ENCODE results near the gene SLC4A1AP.
"Not testable (repeated sequence)": the region's sequence is repeated elsewhere in the genome, so short reads cannot be mapped to it uniquely, and the experiment has no call there.

SLC4A1AP gene

DNA sequence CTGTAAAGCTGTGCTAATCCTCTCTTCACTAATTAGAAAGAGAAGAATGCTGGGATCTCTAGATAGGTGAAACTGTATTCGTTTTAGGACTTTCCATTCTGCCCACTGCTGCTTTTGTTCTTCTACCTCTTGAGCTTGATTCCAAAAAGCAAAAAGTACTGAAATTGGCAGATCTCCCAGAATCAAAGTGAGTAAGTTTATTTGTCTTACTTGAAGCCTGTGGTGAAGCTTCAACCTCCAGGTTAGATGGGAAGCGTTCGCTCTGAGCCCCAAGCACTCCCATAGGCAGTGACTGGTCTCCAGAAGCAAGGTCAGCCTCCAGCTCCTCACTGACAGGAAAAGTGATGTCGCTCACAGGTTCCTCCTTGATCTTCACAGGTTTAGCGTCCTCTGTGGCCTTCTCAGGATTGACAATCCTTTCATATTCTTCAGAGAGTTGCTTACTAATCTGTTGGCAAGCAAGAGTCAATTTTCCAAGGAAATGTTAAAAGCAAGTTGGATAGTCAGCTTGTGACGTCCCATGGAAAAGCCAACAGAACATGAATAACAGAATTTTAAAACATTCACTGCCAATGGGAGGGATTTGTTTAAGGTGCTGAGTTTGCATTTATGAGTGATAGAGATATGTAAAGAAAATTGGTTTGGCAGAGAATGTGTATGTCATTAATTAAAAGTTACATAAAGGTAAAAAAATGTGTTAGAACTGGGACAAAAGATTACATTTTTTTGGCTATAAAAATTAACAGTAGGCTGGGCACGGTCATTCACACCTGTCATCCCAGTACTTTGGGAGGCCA, 8.3 kb upstream of the SLC4A1AP start:
- H3K9me3 ChIP-seq (ENCODE audit: control insufficient read depth, insufficient read depth, low read length), result no peaks in the 10 kb centered on the region
- H3K9ac ChIP-seq (ENCODE audit: low read depth, low read length), result no peak overlapping the region
- no peak overlapping the region for H3K4me3 ChIP-seq (ENCODE audit: low read depth, low read length)
- H3K36me3 ChIP-seq (ENCODE audit: control insufficient read depth, insufficient read depth, low read length), result peaks cover 7% of the 10 kb centered on the region
- no peaks in the 10 kb centered on the region for H3K27me3 ChIP-seq (ENCODE audit: control insufficient read depth, insufficient read depth, low read length)
- H3K4me1 ChIP-seq (ENCODE audit: control insufficient read depth, insufficient read depth, low read length), result no peaks in the 10 kb centered on the region

DNA sequence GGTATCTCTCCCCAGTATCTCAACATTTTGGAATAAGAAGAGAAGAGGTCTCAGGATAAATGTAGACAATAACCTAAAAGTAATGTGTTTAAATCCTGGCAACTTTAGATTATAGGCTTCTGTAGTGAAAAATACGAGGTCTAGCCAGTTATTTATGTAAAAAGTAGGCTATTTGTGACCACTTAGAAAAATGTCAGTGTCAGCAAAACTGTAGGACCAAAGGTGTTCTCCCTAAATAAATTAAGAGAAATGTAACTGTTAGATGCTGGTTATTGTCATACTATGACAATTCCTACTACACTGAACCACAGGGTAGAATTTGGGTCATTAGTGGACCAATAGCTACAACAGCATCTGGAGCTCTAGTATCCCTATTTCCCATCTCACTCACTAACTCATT, 2.3 kb upstream of the SLC4A1AP start:
- peaks cover 3% of the 10 kb centered on the region for H3K4me1 ChIP-seq (ENCODE audit: control insufficient read depth, insufficient read depth, low read length)
- H3K36me3 ChIP-seq (ENCODE audit: control insufficient read depth, insufficient read depth, low read length), result peaks cover 12% of the 10 kb centered on the region
- no peak overlapping the region for H3K9ac ChIP-seq (ENCODE audit: low read depth, low read length)
- no peaks in the 10 kb centered on the region for H3K27me3 ChIP-seq (ENCODE audit: control insufficient read depth, insufficient read depth, low read length)
- H3K4me3 ChIP-seq (ENCODE audit: low read depth, low read length), result no peak overlapping the region
- no peaks in the 10 kb centered on the region for H3K9me3 ChIP-seq (ENCODE audit: control insufficient read depth, insufficient read depth, low read length)

DNA sequence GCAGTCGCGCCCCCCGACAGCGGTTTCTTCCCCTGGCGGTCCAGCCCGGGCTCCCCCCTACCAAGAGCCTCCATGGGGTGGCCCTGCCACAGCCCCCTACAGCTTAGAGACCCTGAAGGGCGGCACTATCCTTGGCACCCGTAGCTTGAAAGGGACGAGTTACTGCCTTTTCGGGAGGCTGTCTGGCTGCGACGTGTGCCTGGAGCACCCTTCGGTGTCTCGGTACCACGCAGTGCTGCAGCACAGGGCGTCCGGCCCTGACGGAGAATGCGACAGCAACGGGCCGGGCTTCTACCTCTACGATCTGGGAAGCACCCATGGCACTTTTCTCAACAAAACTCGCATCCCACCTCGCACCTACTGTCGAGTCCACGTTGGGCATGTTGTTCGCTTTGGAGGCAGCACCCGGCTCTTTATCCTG, 475 bp downstream of the SLC4A1AP start:
- Histone ChIP-seq H3K27me3 (ENCODE audit: control insufficient read depth, insufficient read depth, low read length) (no peaks in the 10 kb centered on the region), H3K4me3 (ENCODE audit: low read depth, low read length) (peak overlapping the region; percentile 85), H3K36me3 (ENCODE audit: control insufficient read depth, insufficient read depth, low read length) (peaks cover 12% of the 10 kb centered on the region), H3K9me3 (ENCODE audit: control insufficient read depth, insufficient read depth, low read length) (no peaks in the 10 kb centered on the region), H3K9ac (ENCODE audit: low read depth, low read length) (peak overlapping the region; percentile 77), H3K4me1 (ENCODE audit: control insufficient read depth, insufficient read depth, low read length) (peaks cover 3% of the 10 kb centered on the region)

DNA sequence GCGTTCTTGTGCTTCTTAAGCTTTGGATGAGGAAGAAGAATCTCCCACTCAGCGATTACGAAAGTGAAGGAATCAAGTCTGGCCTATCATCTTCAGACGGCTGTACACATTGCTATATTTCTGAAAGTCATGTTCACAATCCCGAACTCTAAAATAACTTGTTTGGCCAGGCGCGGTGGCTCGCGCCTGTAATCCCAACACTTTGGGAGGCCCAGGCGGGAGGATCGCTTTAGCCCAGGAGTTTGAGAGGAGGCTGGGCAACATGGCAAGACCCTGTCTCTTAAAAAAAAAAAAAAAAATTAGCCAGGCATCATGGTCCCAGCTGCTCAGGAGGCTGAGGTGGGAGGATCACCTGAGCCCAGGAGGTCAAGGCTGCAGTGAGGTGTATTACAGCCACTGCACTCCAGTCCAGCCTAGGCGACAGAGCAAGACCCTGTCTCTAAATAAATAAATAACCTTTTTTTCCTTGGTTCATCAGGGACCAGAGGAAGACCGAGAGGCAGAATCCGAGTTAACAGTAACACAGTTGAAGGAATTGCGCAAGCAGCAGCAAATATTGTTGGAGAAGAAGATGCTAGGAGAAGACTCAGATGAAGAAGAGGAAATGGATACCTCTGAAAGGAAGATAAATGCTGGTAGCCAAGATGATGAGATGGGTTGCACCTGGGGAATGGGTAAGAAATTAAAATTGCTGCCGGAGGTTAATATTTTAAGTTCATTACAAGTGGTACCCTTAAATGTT, 1.1 kb downstream of the SLC4A1AP start:
- H3K4me1 ChIP-seq (ENCODE audit: control insufficient read depth, insufficient read depth, low read length), result peaks cover 3% of the 10 kb centered on the region
- peaks cover 12% of the 10 kb centered on the region for H3K36me3 ChIP-seq (ENCODE audit: control insufficient read depth, insufficient read depth, low read length)
- no peaks in the 10 kb centered on the region for H3K9me3 ChIP-seq (ENCODE audit: control insufficient read depth, insufficient read depth, low read length)
- H3K4me3 ChIP-seq (ENCODE audit: low read depth, low read length), result peak overlapping the region; percentile 85
- no peaks in the 10 kb centered on the region for H3K27me3 ChIP-seq (ENCODE audit: control insufficient read depth, insufficient read depth, low read length)
- no peak overlapping the region for H3K9ac ChIP-seq (ENCODE audit: low read depth, low read length)

DNA sequence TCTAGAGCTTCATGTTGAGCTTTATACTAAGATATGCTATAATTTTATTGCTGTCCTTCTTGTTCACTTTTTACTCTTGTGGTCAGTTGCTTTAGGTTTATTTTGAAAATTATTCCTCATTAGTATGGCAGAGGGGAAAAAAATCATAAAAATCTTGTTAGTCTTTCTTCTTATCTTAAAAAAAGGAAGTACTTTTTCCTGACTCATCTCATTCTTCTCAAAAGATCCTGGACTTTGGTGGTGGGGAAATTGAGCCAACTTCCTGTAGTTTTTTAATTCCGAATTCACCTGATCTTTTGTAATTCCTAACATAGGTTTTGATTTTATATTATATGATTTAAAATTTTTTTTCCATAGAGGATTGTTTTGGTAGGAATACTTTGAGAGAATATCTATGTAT, 3.8 kb downstream of the SLC4A1AP start:
- Histone ChIP-seq H3K36me3 (ENCODE audit: control insufficient read depth, insufficient read depth, low read length) (peaks cover 2% of the 10 kb centered on the region), H3K27me3 (ENCODE audit: control insufficient read depth, insufficient read depth, low read length) (no peaks in the 10 kb centered on the region), H3K4me3 (ENCODE audit: low read depth, low read length) (no peak overlapping the region), H3K4me1 (ENCODE audit: control insufficient read depth, insufficient read depth, low read length) (peaks cover 3% of the 10 kb centered on the region), H3K9me3 (ENCODE audit: control insufficient read depth, insufficient read depth, low read length) (no peaks in the 10 kb centered on the region), H3K9ac (ENCODE audit: low read depth, low read length) (no peak overlapping the region)

DNA sequence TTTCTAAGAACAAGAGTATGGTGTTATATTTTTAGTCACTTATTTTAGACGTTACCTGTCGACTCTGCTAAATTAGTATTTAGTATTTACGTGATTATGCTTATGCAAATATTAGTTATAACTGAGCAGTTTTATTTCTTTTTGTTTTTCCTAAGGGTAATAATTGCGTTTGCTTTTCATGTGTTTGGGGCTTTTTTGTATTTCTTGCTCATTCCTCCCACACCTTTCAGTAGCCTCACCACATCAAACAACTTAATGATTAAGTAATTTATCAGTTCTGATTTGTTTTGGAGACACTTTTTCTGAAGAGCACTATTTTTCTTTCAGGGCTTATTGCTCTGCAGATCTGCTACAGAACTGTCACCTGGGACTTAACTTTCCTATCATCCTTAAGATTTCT, 7.5 kb downstream of the SLC4A1AP start:
- no peaks in the 10 kb centered on the region for H3K9me3 ChIP-seq (ENCODE audit: control insufficient read depth, insufficient read depth, low read length)
- no peak overlapping the region for H3K4me3 ChIP-seq (ENCODE audit: low read depth, low read length)
- H3K27me3 ChIP-seq (ENCODE audit: control insufficient read depth, insufficient read depth, low read length), result no peaks in the 10 kb centered on the region
- no peaks in the 10 kb centered on the region for H3K4me1 ChIP-seq (ENCODE audit: control insufficient read depth, insufficient read depth, low read length)
- no peak overlapping the region for H3K9ac ChIP-seq (ENCODE audit: low read depth, low read length)
- H3K36me3 ChIP-seq (ENCODE audit: control insufficient read depth, insufficient read depth, low read length), result peaks cover 2% of the 10 kb centered on the region

DNA sequence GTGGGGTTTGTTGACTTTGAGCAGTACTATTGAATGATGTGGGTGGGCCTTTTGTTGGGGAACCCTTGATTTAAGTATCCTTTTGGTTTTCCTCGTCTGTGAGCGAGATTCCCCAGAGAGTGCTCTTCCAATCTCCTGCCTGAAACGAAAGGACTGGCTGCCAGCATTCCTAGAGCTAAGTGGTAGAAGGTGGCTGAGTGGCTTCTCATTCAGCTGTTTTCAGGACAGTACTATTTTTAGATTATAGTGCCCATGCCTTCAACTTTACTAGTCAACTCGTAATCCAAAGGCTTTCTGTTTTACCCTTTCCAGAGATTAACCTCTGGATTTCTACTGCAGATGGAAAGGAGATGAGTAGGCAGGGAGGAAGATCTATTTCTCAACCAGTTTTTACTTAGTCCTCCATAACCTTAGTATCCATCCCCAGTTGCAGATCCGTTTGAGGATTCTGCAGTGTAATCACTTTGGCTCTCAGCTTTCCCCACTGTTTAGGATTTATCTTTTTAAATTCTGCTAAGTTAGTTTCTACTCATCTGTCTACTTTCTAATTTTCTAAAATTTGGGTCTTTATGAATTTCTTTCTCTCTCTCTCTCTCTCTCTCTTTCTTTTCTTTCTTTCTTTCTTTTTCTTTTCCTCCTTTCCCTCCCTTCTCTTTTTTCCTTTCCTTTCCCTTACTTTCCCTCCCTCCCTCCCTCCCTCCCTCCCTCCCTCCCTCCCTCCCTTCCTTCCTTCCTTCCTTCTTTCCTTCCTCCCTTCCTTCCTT, 9.2 kb downstream of the SLC4A1AP start:
- H3K27me3 ChIP-seq (ENCODE audit: control insufficient read depth, insufficient read depth, low read length), result no peaks in the 10 kb centered on the region
- H3K9me3 ChIP-seq (ENCODE audit: control insufficient read depth, insufficient read depth, low read length), result no peaks in the 10 kb centered on the region
- no peak overlapping the region for H3K9ac ChIP-seq (ENCODE audit: low read depth, low read length)
- H3K4me1 ChIP-seq (ENCODE audit: control insufficient read depth, insufficient read depth, low read length), result no peaks in the 10 kb centered on the region
- H3K36me3 ChIP-seq (ENCODE audit: control insufficient read depth, insufficient read depth, low read length), result peaks cover 7% of the 10 kb centered on the region
- no peak overlapping the region for H3K4me3 ChIP-seq (ENCODE audit: low read depth, low read length)

- Histone ChIP-seq H3K27me3 (ENCODE audit: control insufficient read depth, insufficient read depth, low read length) (no peaks in the 10 kb centered on the region), H3K4me3 (ENCODE audit: low read depth, low read length) (no peak overlapping the region), H3K9ac (ENCODE audit: low read depth, low read length) (no peak overlapping the region), H3K9me3 (ENCODE audit: control insufficient read depth, insufficient read depth, low read length) (no peaks in the 10 kb centered on the region), H3K4me1 (ENCODE audit: control insufficient read depth, insufficient read depth, low read length) (no peaks in the 10 kb centered on the region), H3K36me3 (ENCODE audit: control insufficient read depth, insufficient read depth, low read length) (peaks cover 8% of the 10 kb centered on the region)
These were observed 16.9 kb downstream of the SLC4A1AP start for GRCh38 chr2:27680571-27680970.

DNA sequence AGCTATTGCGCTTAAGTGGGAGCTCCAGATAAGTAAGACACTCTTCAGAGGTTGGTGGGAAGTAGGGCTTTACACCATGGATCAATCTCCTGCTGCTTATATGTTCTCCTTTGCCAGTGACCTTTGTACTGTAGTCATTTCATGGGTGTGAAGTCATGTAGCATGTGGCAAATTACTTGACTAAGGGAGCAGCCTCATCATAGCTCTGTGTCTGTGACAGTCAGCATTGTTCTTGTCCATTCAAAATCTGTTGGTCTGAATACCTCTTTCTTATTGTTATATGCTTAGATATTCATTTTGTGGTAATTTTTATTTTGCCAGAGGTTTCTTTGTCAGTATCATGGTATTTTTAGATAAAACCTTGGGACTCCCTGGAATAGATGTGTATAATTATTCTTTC, 18.2 kb downstream of the SLC4A1AP start:
- Histone ChIP-seq H3K27me3 (ENCODE audit: control insufficient read depth, insufficient read depth, low read length) (no peaks in the 10 kb centered on the region), H3K4me1 (ENCODE audit: control insufficient read depth, insufficient read depth, low read length) (no peaks in the 10 kb centered on the region), H3K4me3 (ENCODE audit: low read depth, low read length) (no peak overlapping the region), H3K9me3 (ENCODE audit: control insufficient read depth, insufficient read depth, low read length) (no peaks in the 10 kb centered on the region), H3K9ac (ENCODE audit: low read depth, low read length) (no peak overlapping the region), H3K36me3 (ENCODE audit: control insufficient read depth, insufficient read depth, low read length) (peaks cover 8% of the 10 kb centered on the region)

GRCh38 chr2:27682334-27682771, 18.7 kb downstream of the SLC4A1AP start:
- H3K9ac ChIP-seq (ENCODE audit: low read depth, low read length); H3K4me3 ChIP-seq (ENCODE audit: low read depth, low read length); H3K36me3 ChIP-seq (ENCODE audit: control insufficient read depth, insufficient read depth, low read length); H3K9me3 ChIP-seq (ENCODE audit: control insufficient read depth, insufficient read depth, low read length); H3K4me1 ChIP-seq (ENCODE audit: control insufficient read depth, insufficient read depth, low read length); H3K27me3 ChIP-seq (ENCODE audit: control insufficient read depth, insufficient read depth, low read length): not testable (repeated sequence)

- Histone ChIP-seq H3K4me1 (ENCODE audit: control insufficient read depth, insufficient read depth, low read length) (no peaks in the 10 kb centered on the region), H3K27me3 (ENCODE audit: control insufficient read depth, insufficient read depth, low read length) (no peaks in the 10 kb centered on the region), H3K36me3 (ENCODE audit: control insufficient read depth, insufficient read depth, low read length) (peaks cover 3% of the 10 kb centered on the region), H3K9ac (ENCODE audit: low read depth, low read length) (no peak overlapping the region), H3K4me3 (ENCODE audit: low read depth, low read length) (no peak overlapping the region), H3K9me3 (ENCODE audit: control insufficient read depth, insufficient read depth, low read length) (no peaks in the 10 kb centered on the region)
These were observed 19.8 kb downstream of the SLC4A1AP start for GRCh38 chr2:27683390-27684071.

All from iPS-15b (cell line).